ENCODE data around the gene GOLM1.

GRCh38 chr9:86057491-86057890, 41.9 kb downstream of the GOLM1 start:
- TF ChIP-seq CTCF (IDR thresholded peaks at IDR 0.05; ENCODE audit: borderline replicate concordance, extremely low read depth, low read length, poor library complexity, severe bottlenecking): no peak
- no peak for TF ChIP-seq EZH2 (IDR thresholded peaks at IDR 0.05; ENCODE audit: borderline replicate concordance, low read depth, low read length, severe bottlenecking)
